Measurements from ENCODE around the gene HAPLN3. TPM values are rescaled to one million over a fixed set of nuclear protein-coding genes. Genes with fewer than 3 reads are reported as not detected.

HAPLN3 gene
- total and polyA plus RNA-seq, 2 donors (not counting 3 experiments of a cell fraction or from before 2014, with no cell fraction given): 57.6 to 130 TPM

DNA sequence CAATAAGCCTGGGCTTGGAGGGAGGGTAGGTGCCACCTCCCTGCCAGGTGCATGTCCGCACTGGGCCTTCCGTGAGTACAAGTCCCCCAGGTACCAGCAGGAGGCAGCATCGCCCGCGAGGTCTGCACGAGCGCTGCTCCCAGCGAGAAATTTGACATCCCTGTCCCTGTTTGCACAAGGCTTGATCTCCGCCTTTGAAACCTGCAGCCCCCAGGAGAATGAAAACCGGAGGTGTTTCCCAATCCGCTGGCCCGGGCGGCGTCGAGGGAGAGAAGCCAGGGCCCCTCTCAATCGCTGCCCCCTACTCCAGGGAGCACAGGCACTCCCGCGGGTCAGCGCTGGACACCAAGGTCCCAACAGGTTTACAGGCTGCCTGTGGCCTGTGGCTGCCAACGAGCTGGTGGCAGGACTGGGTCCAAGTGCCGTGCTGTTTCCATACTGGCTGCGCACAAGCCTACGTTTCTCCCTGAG lies 961 bp downstream of the HAPLN3 start:
- Histone ChIP-seq H3K79me2 (ENCODE audit: control insufficient read depth, insufficient read depth, low read length) (no peaks in the 10 kb centered on the region), H4K20me1 (replicated peaks; ENCODE audit: control insufficient read depth, extremely low read depth, insufficient read depth, low read length) (no peaks in the 10 kb centered on the region), H3K9me1 (replicated peaks; ENCODE audit: control insufficient read depth, extremely low read depth, insufficient read depth, low read length) (no peaks in the 10 kb centered on the region), H3K27ac (ENCODE audit: insufficient read depth, low read depth, low read length) (no peak overlapping the region), H3K9me3 (replicated peaks; ENCODE audit: control insufficient read depth, insufficient read depth, low read length) (no peaks in the 10 kb centered on the region), H3K36me3 (ENCODE audit: control insufficient read depth in 2 of 2, extremely low read depth in 1 of 2, insufficient read depth in 2 of 2, low read length in 2 of 2) (peaks cover 0 to 3% of the 10 kb centered on the region in 2 experiments), H3K4me1 (ENCODE audit: control insufficient read depth, extremely low read depth, insufficient read depth, low read length) (peaks cover 36% of the 10 kb centered on the region), H3K4me3 (replicated peaks in 1 of 3; ENCODE audit: insufficient read depth in 1 of 3, low read depth in 1 of 3, low read length in 3 of 3) (peak overlapping the region in 2 of 3 experiments; percentile 44 to 69), H3K27me3 (ENCODE audit: control insufficient read depth in 2 of 2, insufficient read depth in 2 of 2, low read length in 2 of 2) (no peaks in the 10 kb centered on the region), H3K9ac (replicated peaks; ENCODE audit: extremely low read depth, insufficient read depth, low read length) (no peak overlapping the region), H3K4me2 (ENCODE audit: insufficient read depth, low read length) (peak overlapping the region; percentile 58), H2AFZ (ENCODE audit: low read depth, low read length) (peak overlapping the region; percentile 59)
- BruUV-seq (replicated peaks): no TSS peak
- no peak for TF ChIP-seq FOS (IDR thresholded peaks at IDR 0.05; ENCODE audit: borderline replicate concordance, insufficient read depth, low read length)
- TF ChIP-seq, protein P1, sequence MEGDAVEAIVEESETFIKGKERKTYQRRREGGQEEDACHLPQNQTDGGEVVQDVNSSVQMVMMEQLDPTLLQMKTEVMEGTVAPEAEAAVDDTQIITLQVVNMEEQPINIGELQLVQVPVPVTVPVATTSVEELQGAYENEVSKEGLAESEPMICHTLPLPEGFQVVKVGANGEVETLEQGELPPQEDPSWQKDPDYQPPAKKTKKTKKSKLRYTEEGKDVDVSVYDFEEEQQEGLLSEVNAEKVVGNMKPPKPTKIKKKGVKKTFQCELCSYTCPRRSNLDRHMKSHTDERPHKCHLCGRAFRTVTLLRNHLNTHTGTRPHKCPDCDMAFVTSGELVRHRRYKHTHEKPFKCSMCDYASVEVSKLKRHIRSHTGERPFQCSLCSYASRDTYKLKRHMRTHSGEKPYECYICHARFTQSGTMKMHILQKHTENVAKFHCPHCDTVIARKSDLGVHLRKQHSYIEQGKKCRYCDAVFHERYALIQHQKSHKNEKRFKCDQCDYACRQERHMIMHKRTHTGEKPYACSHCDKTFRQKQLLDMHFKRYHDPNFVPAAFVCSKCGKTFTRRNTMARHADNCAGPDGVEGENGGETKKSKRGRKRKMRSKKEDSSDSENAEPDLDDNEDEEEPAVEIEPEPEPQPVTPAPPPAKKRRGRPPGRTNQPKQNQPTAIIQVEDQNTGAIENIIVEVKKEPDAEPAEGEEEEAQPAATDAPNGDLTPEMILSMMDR (IDR thresholded peaks at IDR 0.05; ENCODE audit: extremely low read depth in 1 of 2, insufficient read depth in 1 of 2, low read depth in 1 of 2, low read length in 2 of 2): peak; percentile 69 to 85
- peak; percentile 72 for DNase-seq (ENCODE audit: low read depth, low spot score)
- dilution Hi-C loops (cut with MboI; ENCODE audit: extremely low pct_ligation_motif_present, low sequenced_read_pairs): no loop called here
- ChIA-PET CTCF (interaction anchor here (0.6 to 4.1 kb wide), 7 partner anchors 11 to 283 kb away, joined by 3 to 27 read pairs (median 6); no protein-coding TSS in a partner anchor), POLR2A (no interaction called here)
- FAIRE-seq: peak; percentile 65
- intact Hi-C loops (cut with micrococcal nuclease): loop anchor here (1.0 kb wide), 1 partner anchor 123 kb away; no protein-coding TSS in a partner anchor

DNA sequence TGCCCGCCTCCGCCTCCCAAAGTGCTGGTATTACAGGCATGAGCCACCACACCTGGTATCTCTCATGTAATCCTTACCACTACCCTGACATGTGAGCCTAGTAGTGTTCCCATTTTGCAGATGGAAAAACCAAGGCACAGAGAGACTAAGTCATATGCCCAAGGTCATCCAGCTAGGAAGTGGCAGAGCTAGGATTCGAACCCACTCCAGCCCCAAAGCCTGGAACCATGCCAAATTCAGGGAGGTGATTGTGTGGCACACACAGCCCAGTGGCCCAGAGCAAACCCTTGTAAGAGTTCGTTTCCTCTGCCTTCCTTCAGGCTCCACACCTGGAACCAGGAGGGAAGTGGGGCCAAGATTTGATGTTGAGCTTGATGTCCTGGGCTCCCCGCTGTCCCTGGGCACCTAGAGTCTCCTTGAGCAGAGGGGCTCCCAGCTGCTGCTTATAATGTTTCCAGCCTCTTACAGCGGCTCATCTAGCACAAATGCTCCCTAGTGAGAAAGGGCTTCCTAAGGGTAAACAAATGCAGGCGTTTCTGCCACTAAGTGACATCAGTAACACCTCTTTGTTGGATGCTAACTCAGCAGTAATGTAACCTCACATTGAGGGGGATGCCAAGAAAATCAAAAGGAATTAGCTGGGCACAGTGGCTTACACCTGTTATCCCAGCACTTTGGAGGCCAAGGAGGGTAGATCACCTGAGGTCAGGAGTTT lies 3.6 kb downstream of the HAPLN3 start:
- H3K9ac ChIP-seq (replicated peaks; ENCODE audit: extremely low read depth, insufficient read depth, low read length): no peak overlapping the region
- H3K36me3 ChIP-seq (ENCODE audit: control insufficient read depth in 2 of 2, extremely low read depth in 1 of 2, insufficient read depth in 2 of 2, low read length in 2 of 2): peaks cover 0 to 3% of the 10 kb centered on the region in 2 experiments
- H3K4me3 ChIP-seq (replicated peaks in 1 of 3; ENCODE audit: insufficient read depth in 1 of 3, low read depth in 1 of 3, low read length in 3 of 3): no peak overlapping the region
- no peak overlapping the region for H3K4me2 ChIP-seq (ENCODE audit: insufficient read depth, low read length)
- H2AFZ ChIP-seq (ENCODE audit: low read depth, low read length): no peak overlapping the region
- TF ChIP-seq POLR2AphosphoS5 (IDR thresholded peaks at IDR 0.05; ENCODE audit: insufficient read depth, low read depth, low read length) (no peak), POLR2A (IDR thresholded peaks at IDR 0.05; ENCODE audit: low read depth, low read length) (no peak), JUN (IDR thresholded peaks at IDR 0.05; ENCODE audit: borderline replicate concordance, insufficient read depth, insufficient read length, low read depth) (no peak), FOS (IDR thresholded peaks at IDR 0.05; ENCODE audit: borderline replicate concordance, insufficient read depth, low read length) (no peak), GATA2 (IDR thresholded peaks at IDR 0.05; ENCODE audit: insufficient read depth, insufficient read length, low read depth, low read length) (no peak), MYC (IDR thresholded peaks at IDR 0.05; ENCODE audit: low read depth, low read length) (no peak), EZH2 (IDR thresholded peaks at IDR 0.05; ENCODE audit: borderline replicate concordance, low read depth, low read length, severe bottlenecking) (no peak)
- TF ChIP-seq, protein P1 (IDR thresholded peaks at IDR 0.05; ENCODE audit: extremely low read depth in 1 of 2, insufficient read depth in 1 of 2, low read depth in 1 of 2, low read length in 2 of 2): no peak
- TF ChIP-seq, protein P2, sequence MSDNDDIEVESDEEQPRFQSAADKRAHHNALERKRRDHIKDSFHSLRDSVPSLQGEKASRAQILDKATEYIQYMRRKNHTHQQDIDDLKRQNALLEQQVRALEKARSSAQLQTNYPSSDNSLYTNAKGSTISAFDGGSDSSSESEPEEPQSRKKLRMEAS (IDR thresholded peaks at IDR 0.05; ENCODE audit: insufficient read depth, insufficient read length): no peak
- H3K9me3 ChIP-seq (replicated peaks; ENCODE audit: control insufficient read depth, insufficient read depth, low read length): no peaks in the 10 kb centered on the region
- no peaks in the 10 kb centered on the region for H3K9me1 ChIP-seq (replicated peaks; ENCODE audit: control insufficient read depth, extremely low read depth, insufficient read depth, low read length)
- intact Hi-C loops (cut with micrococcal nuclease): no loop called here
- peaks cover 24% of the 10 kb centered on the region for H3K4me1 ChIP-seq (ENCODE audit: control insufficient read depth, extremely low read depth, insufficient read depth, low read length)
- ChIA-PET POLR2A (interaction anchor here (0.7 kb wide), 1 partner anchor 8 kb away, joined by 4 read pairs; no protein-coding TSS in a partner anchor), CTCF (interaction anchor here (0.5 to 4.3 kb wide), 6 partner anchors 8 to 320 kb away, joined by 3 to 24 read pairs (median 6); no protein-coding TSS in a partner anchor)
- BruUV-seq (replicated peaks): no TSS peak
- no peaks in the 10 kb centered on the region for H3K27me3 ChIP-seq (ENCODE audit: control insufficient read depth in 2 of 2, insufficient read depth in 2 of 2, low read length in 2 of 2)
- no peak overlapping the region for H3K27ac ChIP-seq (ENCODE audit: insufficient read depth, low read depth, low read length)
- DNase-seq (ENCODE audit: low read depth, low spot score) (no peak), FAIRE-seq (no peak)
- no peaks in the 10 kb centered on the region for H3K79me2 ChIP-seq (ENCODE audit: control insufficient read depth, insufficient read depth, low read length)
- H4K20me1 ChIP-seq (replicated peaks; ENCODE audit: control insufficient read depth, extremely low read depth, insufficient read depth, low read length): no peaks in the 10 kb centered on the region
- dilution Hi-C loops (cut with MboI; ENCODE audit: extremely low pct_ligation_motif_present, low sequenced_read_pairs): no loop called here
